ENCODE data around the gene KRT33A.

Gene KRT33A

DNA sequence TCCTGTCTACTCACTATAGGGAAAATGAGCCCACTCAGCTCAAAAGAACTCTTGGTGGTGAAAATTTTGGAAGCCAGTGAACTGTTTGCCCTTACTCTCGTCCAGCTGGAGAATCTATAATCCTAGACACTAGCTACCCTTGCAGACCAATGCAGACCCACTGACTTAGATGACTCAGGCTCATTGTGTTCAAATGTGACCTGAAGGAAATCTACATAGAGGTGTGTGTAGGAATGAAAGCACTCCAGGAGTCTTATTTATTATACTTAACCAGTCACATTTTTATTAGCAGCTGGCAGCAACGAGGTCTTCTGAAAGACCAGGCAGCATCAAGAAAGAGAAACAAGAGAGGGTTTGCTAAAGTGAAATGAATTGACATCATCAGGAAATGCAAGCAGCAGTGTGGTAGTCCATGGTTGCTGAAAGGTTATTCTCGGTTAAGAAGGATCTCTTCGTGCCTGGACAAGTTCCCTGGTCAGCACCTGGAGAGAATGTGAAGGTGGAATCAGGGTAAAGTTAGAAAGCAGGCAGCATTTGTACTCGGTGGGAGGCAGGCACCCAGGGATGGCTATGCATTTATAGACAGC is 49.3 kb downstream of the KRT33A start:
- no peak for DNase-seq

DNA sequence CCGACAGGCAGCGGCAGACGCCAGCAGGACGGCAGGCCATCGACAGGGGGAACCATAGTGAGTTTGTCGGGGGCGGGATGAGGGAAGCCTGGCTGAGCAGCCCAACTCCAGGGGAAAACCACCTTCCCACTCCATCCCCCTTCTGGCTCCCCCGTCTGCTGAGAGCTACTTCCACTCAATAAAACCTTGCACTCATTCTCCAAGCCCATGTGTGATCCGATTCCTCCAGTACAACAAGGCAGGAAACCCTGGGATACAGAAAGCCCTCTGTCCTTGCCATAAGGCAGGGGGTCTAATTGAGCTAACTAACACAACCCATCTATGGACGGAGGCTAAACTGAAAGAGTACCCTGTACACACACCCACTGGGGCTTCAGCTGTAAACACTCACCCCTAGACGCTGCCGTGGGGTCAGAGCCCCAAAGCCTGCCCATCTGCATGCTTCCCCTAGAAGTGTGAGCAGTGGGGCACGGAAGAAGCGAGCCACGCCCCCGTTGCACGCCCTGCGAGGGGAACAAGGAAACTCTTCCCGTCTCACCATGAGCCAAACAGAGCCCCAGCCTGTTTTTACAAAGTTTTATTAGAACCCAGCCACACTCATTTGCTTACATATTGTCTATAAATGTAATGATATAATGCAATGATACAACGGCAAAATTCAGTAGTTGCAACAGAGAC is 52.0 kb downstream of the KRT33A start:
- no peak for DNase-seq

DNA sequence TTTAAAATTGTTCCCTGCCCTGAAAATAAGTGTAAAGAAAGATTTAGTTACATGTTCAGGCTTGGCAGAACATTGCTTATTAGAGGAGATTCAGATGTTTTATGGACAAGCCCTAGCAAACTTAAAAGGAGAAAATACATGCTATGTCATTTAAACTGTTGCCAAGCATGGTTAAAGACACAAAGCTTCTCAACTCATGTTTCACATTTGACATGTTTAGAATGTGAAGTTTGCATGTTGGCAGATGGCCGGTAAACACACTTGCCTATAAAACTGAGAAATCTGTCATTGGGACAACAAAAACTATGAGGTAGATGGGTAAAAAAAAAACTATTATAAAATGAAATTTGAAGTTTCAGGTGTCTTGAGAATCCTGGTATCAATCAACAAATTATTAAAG is 53.8 kb downstream of the KRT33A start:
- no peak for DNase-seq

Data from CD4-positive, alpha-beta T cell treated with Interleukin-6 for 4 hours (primary cell).